ENCODE data around the gene SAMD4A. TPM values are rescaled to one million over a fixed set of nuclear protein-coding genes. Genes with fewer than 3 reads are reported as not detected.

SAMD4A gene
- total RNA-seq, 1 donor from 2014 or later: 14.4 TPM

GRCh38 chr14:54836231-54836630, 269.3 kb downstream of the SAMD4A start:
- DNase-seq (ENCODE audit: extremely low spot score, unreplicated experiment): no peak
- Mint-ChIP-seq H3K9me3 (no peaks in the 10 kb centered on the region), H3K27ac (no peak overlapping the region), H3K4me3 (no peak overlapping the region), H3K27me3 (no peaks in the 10 kb centered on the region), H3K4me1 (ENCODE audit: unreplicated experiment) (no peaks in the 10 kb centered on the region), H3K36me3 (peaks cover 8% of the 10 kb centered on the region)
- no peak for TF ChIP-seq CTCF (conservative IDR thresholded peaks at IDR 0.05)

GRCh38 chr14:54837508-54838149, 270.7 kb downstream of the SAMD4A start:
- no peaks in the 10 kb centered on the region for H3K9me3 Mint-ChIP-seq
- H3K4me3 Mint-ChIP-seq: no peak overlapping the region
- H3K36me3 Mint-ChIP-seq: peaks cover 8% of the 10 kb centered on the region
- TF ChIP-seq CTCF (conservative IDR thresholded peaks at IDR 0.05): no peak
- H3K27me3 Mint-ChIP-seq: no peaks in the 10 kb centered on the region
- no peak overlapping the region for H3K27ac Mint-ChIP-seq
- no peaks in the 10 kb centered on the region for H3K4me1 Mint-ChIP-seq (ENCODE audit: unreplicated experiment)
- DNase-seq (ENCODE audit: extremely low spot score, unreplicated experiment): no peak

- Mint-ChIP-seq H3K4me1 (ENCODE audit: unreplicated experiment) (no peaks in the 10 kb centered on the region), H3K27ac (no peak overlapping the region)
Measured at GRCh38 chr14:54838931-54839512, 272.1 kb downstream of the SAMD4A start.

GRCh38 chr14:54839701-54840119, 272.8 kb downstream of the SAMD4A start:
- Mint-ChIP-seq H3K27ac (no peak overlapping the region), H3K36me3 (peaks cover 12% of the 10 kb centered on the region), H3K4me3 (no peak overlapping the region), H3K27me3 (no peaks in the 10 kb centered on the region), H3K9me3 (no peaks in the 10 kb centered on the region), H3K4me1 (ENCODE audit: unreplicated experiment) (no peaks in the 10 kb centered on the region)
- no peak for DNase-seq (ENCODE audit: extremely low spot score, unreplicated experiment)
- no peak for TF ChIP-seq CTCF (conservative IDR thresholded peaks at IDR 0.05)

More at GRCh38 chr14:54838931-54839512, 272.1 kb downstream of the SAMD4A start:
- no peak for DNase-seq (ENCODE audit: extremely low spot score, unreplicated experiment)
- no peak overlapping the region for H3K4me3 Mint-ChIP-seq
- H3K36me3 Mint-ChIP-seq: peaks cover 8% of the 10 kb centered on the region
- no peak for TF ChIP-seq CTCF (conservative IDR thresholded peaks at IDR 0.05)
- no peaks in the 10 kb centered on the region for H3K27me3 Mint-ChIP-seq
- H3K9me3 Mint-ChIP-seq: no peaks in the 10 kb centered on the region

GRCh38 chr14:54840336-54840735, 273.4 kb downstream of the SAMD4A start:
- Mint-ChIP-seq H3K9me3 (no peaks in the 10 kb centered on the region), H3K27ac (no peak overlapping the region), H3K36me3 (peaks cover 12% of the 10 kb centered on the region), H3K4me3 (no peak overlapping the region), H3K4me1 (ENCODE audit: unreplicated experiment) (no peaks in the 10 kb centered on the region), H3K27me3 (no peaks in the 10 kb centered on the region)
- no peak for TF ChIP-seq CTCF (conservative IDR thresholded peaks at IDR 0.05)
- DNase-seq (ENCODE audit: extremely low spot score, unreplicated experiment): no peak
